Endothelial cell of umbilical vein (primary cell): ENCODE results near the gene H1-8. TPM values are rescaled to one million over a fixed set of nuclear protein-coding genes. Genes with fewer than 3 reads are reported as not detected.

Source experiments
- BruUV-seq: library from RNA; stranded (reverse); fragments of 400-500 nt; replicated peaks from 2 replicates; lab custom pipeline; 2021; lab: Mats Ljungman, UMichigan
- CTCF ChIA-PET: fragments of 300-600, 350-600 bp; sonication (Branson Sonifier 250); formaldehyde crosslinking; loops from one replicate; lab custom pipeline; 2021; ENCODE audit warnings: antibody characterized with exemption, inconsistent platforms; lab: Charles Lee
- POLR2A ChIA-PET: fragments of 300-600, 350-600 bp; sonication (Branson Sonifier 250); formaldehyde crosslinking; loops from one replicate; lab custom pipeline; 2021; ENCODE audit warnings: antibody characterized with exemption, inconsistent platforms; lab: Charles Lee
- DNase-seq: peaks from one replicate; pipeline ENCODE4 v3.0.0-alpha.2; 2011; ENCODE audit warnings: low read depth, low spot score
- FAIRE-seq: peaks from 2 replicates; lab custom pipeline; 2011; peaks lifted over from hg19 to GRCh38; lab: Jason Lieb, UNC
- H2AFZ ChIP-seq: 2 replicates; pipeline ENCODE4 v1.6.0; 2012; ENCODE audit warnings: low read depth, low read length, control low read depth, inconsistent platforms
- H3K27ac ChIP-seq: 2 replicates; pipeline ENCODE4 v1.5.1; 2011; ENCODE audit warnings: low read depth, mild to moderate bottlenecking, control low read depth, low read length, moderate library complexity; ENCODE audit not compliant: insufficient read depth
- H3K27me3 ChIP-seq, 2 experiments: 2 replicates each; pipeline versions ENCODE4 v1.6.0 to v1.6.1; 2011; ENCODE audit warnings: low read length in 2 of 2, mixed read lengths in 1 of 2; ENCODE audit not compliant: control insufficient read depth in 2 of 2, insufficient read depth in 2 of 2
- H3K36me3 ChIP-seq, 2 experiments: 2 replicates in 1 of 2; 3 replicates in 1 of 2; pipeline ENCODE4 v1.5.1; 2011; ENCODE audit warnings: low read length in 2 of 2, mild to moderate bottlenecking in 1 of 2, moderate library complexity in 1 of 2; ENCODE audit not compliant: control insufficient read depth in 2 of 2, insufficient read depth in 2 of 2; ENCODE audit errors: extremely low read depth in 1 of 2
- H3K4me1 ChIP-seq: 3 replicates; pipeline ENCODE4 v1.5.1; 2011; ENCODE audit warnings: mild to moderate bottlenecking, low read length; ENCODE audit not compliant: control insufficient read depth, insufficient read depth; ENCODE audit errors: extremely low read depth
- H3K4me2 ChIP-seq: 2 replicates; pipeline ENCODE4 v1.6.1; 2011; ENCODE audit warnings: low read length, control low read depth, mixed read lengths; ENCODE audit not compliant: insufficient read depth
- H3K4me3 ChIP-seq, 3 experiments: fragments of 200-600 bp in 1 of 3; sonication (generic), shearing (Covaris generic) in 1 of 3; replicated peaks in 1 of 3; 2 replicates each; pipeline ENCODE4 v1.5.1; 2011 to 2016; ENCODE audit warnings: control low read depth in 3 of 3, low read length in 3 of 3, mild to moderate bottlenecking in 2 of 3, inconsistent platforms in 1 of 3, low read depth in 1 of 3, moderate library complexity in 1 of 3; ENCODE audit not compliant: insufficient read depth in 1 of 3
- H3K79me2 ChIP-seq: 2 replicates; pipeline ENCODE4 v1.6.0; 2012; ENCODE audit warnings: low read length, inconsistent platforms; ENCODE audit not compliant: control insufficient read depth, insufficient read depth
- H3K9ac ChIP-seq: replicated peaks from 2 replicates; pipeline ENCODE3; 2011; ENCODE audit warnings: low read length, control low read depth; ENCODE audit not compliant: insufficient read depth; ENCODE audit errors: extremely low read depth
- H3K9me1 ChIP-seq: replicated peaks from 3 replicates; pipeline ENCODE4 v1.6.0; 2011; ENCODE audit warnings: mild to moderate bottlenecking, low read length; ENCODE audit not compliant: control insufficient read depth, insufficient read depth; ENCODE audit errors: extremely low read depth
- H3K9me3 ChIP-seq: replicated peaks from 2 replicates; pipeline ENCODE4 v1.5.1; 2012; ENCODE audit warnings: low read length, inconsistent platforms; ENCODE audit not compliant: control insufficient read depth, insufficient read depth
- H4K20me1 ChIP-seq: replicated peaks from 2 replicates; pipeline ENCODE3; 2011; ENCODE audit warnings: mild to moderate bottlenecking, low read length; ENCODE audit not compliant: control insufficient read depth, insufficient read depth; ENCODE audit errors: extremely low read depth
- CTCF ChIP-seq, 2 donors: IDR thresholded peaks; 1 replicate in 1 of 2; 2 replicates in 1 of 2; pipeline ENCODE4 v1.5.1; 2011; ENCODE audit warnings: low read length in 2 of 2, mild to moderate bottlenecking in 2 of 2, moderate library complexity in 2 of 2, control low read depth in 1 of 2, inconsistent platforms in 1 of 2, low read depth in 1 of 2; ENCODE audit not compliant: insufficient read depth in 1 of 2; ENCODE audit errors: extremely low read depth in 1 of 2
- EZH2 ChIP-seq: IDR thresholded peaks from 2 replicates; pipeline ENCODE4 v1.6.1; 2012; ENCODE audit warnings: borderline replicate concordance, low read depth, mild to moderate bottlenecking, moderate library complexity, low read length, inconsistent platforms; ENCODE audit not compliant: severe bottlenecking
- FOS ChIP-seq: IDR thresholded peaks from 2 replicates; pipeline ENCODE4 v1.6.1; 2011; ENCODE audit warnings: mild to moderate bottlenecking, low read length, moderate library complexity, borderline replicate concordance; ENCODE audit not compliant: insufficient read depth
- GATA2 ChIP-seq: IDR thresholded peaks from 2 replicates; pipeline ENCODE4 v1.7.0; 2011; ENCODE audit warnings: low read depth, mild to moderate bottlenecking, moderate library complexity, mixed read lengths, low read length; ENCODE audit not compliant: insufficient read length, insufficient read depth
- JUN ChIP-seq: IDR thresholded peaks from 2 replicates; pipeline ENCODE4 v1.6.1; 2011; ENCODE audit warnings: borderline replicate concordance, low read depth; ENCODE audit not compliant: insufficient read length, insufficient read depth
- MAX ChIP-seq: IDR thresholded peaks from 2 replicates; pipeline ENCODE4 v1.6.1; 2011; ENCODE audit not compliant: insufficient read depth, insufficient read length
- MYC ChIP-seq: IDR thresholded peaks from one replicate; pipeline ENCODE4 v1.6.1; 2011; ENCODE audit warnings: mild to moderate bottlenecking, low read depth, low read length
- POLR2A ChIP-seq: IDR thresholded peaks from 2 replicates; pipeline ENCODE4 v1.6.1; 2012; ENCODE audit warnings: low read depth, mild to moderate bottlenecking, control low read depth, low read length
- POLR2AphosphoS5 ChIP-seq: IDR thresholded peaks from 2 replicates; pipeline ENCODE4 v1.6.1; 2012; ENCODE audit warnings: low read depth, mild to moderate bottlenecking, control low read depth, low read length, moderate library complexity; ENCODE audit not compliant: insufficient read depth
- dilution Hi-C: fragments of 300-500 bp; cut with MboI; formaldehyde crosslinking; loops from one replicate; pipeline ENCODE4 v1.15.0; 2019; ENCODE audit warnings: low sequenced_read_pairs; ENCODE audit not compliant: extremely low pct_ligation_motif_present
- intact Hi-C: fragments of 100-400 bp; cut with micrococcal nuclease; formaldehyde crosslinking; loops from one replicate; pipeline ENCODE4 v1.10.0; 2022
- polyA plus RNA-seq, 4 experiments: library from polyadenylated mRNA; depleted of rRNA in 3 of 4; stranded (reverse) in 3 of 4; unstranded in 1 of 4; fragments of >200 nt; gene quantifications; 2 replicates each; pipeline versions ENCODE4 v1.2.1 to v1.2.3, GENCODE V29; 2011 to 2012; ENCODE audit warnings: missing spikeins in 1 of 4
- total RNA-seq: library from RNA; stranded (reverse); gene quantifications from 2 replicates; pipeline ENCODE4 v1.2.3, GENCODE V29; 2021

Gene H1-8
- total and polyA plus RNA-seq, 2 donors (not counting 3 experiments of a cell fraction or from before 2014, with no cell fraction given): not detected

DNA sequence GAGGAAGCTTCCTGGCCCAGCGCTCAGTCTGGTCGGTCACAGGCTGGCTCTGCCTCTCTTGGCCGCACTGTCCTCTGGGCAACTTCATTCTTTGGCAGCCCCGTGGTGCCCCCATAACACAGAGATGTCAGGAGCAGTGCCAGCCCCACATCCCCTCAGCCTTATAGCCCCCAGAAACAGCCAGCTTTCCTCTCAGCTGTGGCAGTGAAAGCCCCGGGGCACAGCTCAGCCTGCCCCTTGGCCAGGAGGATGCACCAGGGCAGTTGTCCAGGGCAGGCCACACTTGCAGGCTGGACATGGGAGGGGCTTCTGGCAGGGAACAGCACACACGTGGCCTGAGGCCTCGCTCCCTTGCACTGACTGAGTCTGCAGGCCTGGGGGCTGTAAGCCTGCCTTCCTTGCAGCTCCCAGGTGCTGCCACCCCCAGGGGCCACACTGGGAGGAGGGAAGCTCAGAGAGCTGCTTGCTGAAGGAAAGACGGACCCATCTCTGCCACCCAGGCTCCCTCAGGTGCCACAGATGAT, 24.9 kb upstream of the H1-8 start:
- Histone ChIP-seq H3K4me3 (no peak overlapping the region), H3K36me3 (peaks cover 0 to 10% of the 10 kb centered on the region in 2 experiments), H3K27me3 (no peaks in the 10 kb centered on the region), H3K27ac (no peak overlapping the region), H3K9me1 (no peaks in the 10 kb centered on the region), H3K4me2 (no peak overlapping the region), H4K20me1 (no peaks in the 10 kb centered on the region), H3K9me3 (no peaks in the 10 kb centered on the region), H2AFZ (no peak overlapping the region), H3K4me1 (no peaks in the 10 kb centered on the region), H3K79me2 (no peaks in the 10 kb centered on the region), H3K9ac (no peak overlapping the region)
- dilution Hi-C loops (no loop called here), intact Hi-C loops (no loop called here)
- no TSS peak for BruUV-seq
- no peak for DNase-seq
- no peak for FAIRE-seq
- ChIA-PET POLR2A (no interaction called here), CTCF (interaction anchor here (1.2 kb wide), 1 partner anchor 19 kb away, joined by 3 read pairs; no protein-coding TSS in a partner anchor)
- TF ChIP-seq POLR2A: no peak
- TF ChIP-seq EZH2: no peak
- no peak for TF ChIP-seq JUN
- TF ChIP-seq GATA2: no peak

DNA sequence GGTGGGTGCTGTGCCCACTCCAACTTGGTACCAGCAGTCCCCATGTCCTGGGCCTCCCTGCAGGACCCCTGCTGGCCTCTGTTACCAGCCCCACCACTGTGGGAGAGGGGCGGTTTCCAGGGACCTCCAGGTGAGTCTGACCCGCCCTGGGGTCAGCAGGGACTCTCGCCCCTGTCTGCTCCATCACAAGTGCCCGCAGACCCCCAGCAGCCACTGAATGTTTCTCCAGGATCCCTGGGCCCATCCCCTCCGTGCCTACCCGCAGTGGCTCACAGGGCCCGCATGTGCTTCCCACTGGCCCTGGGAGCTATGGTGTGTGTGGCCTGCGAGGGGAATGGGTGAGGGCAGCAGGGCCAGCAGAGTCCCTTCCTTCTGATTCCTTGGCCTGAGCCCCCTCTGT, 24.4 kb upstream of the H1-8 start:
- CTCF ChIA-PET: interaction anchor here (1.4 kb wide), 1 partner anchor 16 kb away, joined by 6 read pairs; no protein-coding TSS in a partner anchor
- Histone ChIP-seq H2AFZ (no peak overlapping the region), H3K27me3 (no peaks in the 10 kb centered on the region), H4K20me1 (no peaks in the 10 kb centered on the region), H3K79me2 (no peaks in the 10 kb centered on the region), H3K36me3 (peaks cover 0 to 10% of the 10 kb centered on the region in 2 experiments), H3K4me1 (no peaks in the 10 kb centered on the region), H3K27ac (no peak overlapping the region), H3K9me1 (no peaks in the 10 kb centered on the region), H3K4me2 (no peak overlapping the region), H3K9ac (no peak overlapping the region), H3K4me3 (no peak overlapping the region), H3K9me3 (no peaks in the 10 kb centered on the region)
- FAIRE-seq: no peak
- TF ChIP-seq MYC: no peak
- TF ChIP-seq POLR2A: no peak
- TF ChIP-seq POLR2AphosphoS5: no peak
- TF ChIP-seq FOS: no peak
- no peak for TF ChIP-seq CTCF (IDR thresholded peaks at IDR 0.05; ENCODE audit: extremely low read depth in 1 of 2, insufficient read depth in 1 of 2, low read depth in 1 of 2, low read length in 2 of 2)
- TF ChIP-seq MAX: no peak
- dilution Hi-C loops: no loop called here
- no peak for DNase-seq
- intact Hi-C loops: no loop called here
- no TSS peak for BruUV-seq
- POLR2A ChIA-PET: no interaction called here
